ENCODE data around the gene GLOD4.

Gene GLOD4

DNA sequence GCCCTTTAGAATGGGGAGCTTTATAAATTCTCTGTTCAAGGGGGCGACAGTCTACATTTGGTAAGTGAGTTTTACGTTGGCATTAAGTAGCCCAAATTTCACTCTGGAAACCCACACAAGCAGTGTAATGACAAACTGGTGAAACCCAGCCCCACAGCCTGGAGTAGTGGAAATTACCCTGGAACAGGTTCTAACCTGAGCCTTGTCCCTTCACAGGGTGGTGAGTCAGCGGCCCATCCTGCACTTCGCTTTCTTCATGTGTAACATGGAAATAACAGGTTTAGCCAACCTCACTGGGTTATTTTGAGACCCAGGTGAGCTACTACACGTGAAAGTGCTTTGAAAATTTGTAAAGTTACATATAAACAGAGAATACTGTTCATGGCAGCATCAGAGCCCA is 53.2 kb downstream of the GLOD4 start:
- Histone ChIP-seq H3K27ac (replicated peaks) (no peak overlapping the region), H3K27me3 (ENCODE audit: insufficient read depth, poor library complexity, severe bottlenecking) (peaks cover 3% of the 10 kb centered on the region)
- TF ChIP-seq GABPA (IDR thresholded peaks at IDR 0.05; ENCODE audit: low read depth) (no peak), POLR2AphosphoS5 (IDR thresholded peaks at IDR 0.05; ENCODE audit: low read depth) (no peak), SPI1 (IDR thresholded peaks at IDR 0.05; ENCODE audit: borderline replicate concordance, low read depth) (no peak)
- TF ChIP-seq, protein P1, sequence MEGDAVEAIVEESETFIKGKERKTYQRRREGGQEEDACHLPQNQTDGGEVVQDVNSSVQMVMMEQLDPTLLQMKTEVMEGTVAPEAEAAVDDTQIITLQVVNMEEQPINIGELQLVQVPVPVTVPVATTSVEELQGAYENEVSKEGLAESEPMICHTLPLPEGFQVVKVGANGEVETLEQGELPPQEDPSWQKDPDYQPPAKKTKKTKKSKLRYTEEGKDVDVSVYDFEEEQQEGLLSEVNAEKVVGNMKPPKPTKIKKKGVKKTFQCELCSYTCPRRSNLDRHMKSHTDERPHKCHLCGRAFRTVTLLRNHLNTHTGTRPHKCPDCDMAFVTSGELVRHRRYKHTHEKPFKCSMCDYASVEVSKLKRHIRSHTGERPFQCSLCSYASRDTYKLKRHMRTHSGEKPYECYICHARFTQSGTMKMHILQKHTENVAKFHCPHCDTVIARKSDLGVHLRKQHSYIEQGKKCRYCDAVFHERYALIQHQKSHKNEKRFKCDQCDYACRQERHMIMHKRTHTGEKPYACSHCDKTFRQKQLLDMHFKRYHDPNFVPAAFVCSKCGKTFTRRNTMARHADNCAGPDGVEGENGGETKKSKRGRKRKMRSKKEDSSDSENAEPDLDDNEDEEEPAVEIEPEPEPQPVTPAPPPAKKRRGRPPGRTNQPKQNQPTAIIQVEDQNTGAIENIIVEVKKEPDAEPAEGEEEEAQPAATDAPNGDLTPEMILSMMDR (IDR thresholded peaks at IDR 0.05; ENCODE audit: insufficient read depth, low read length) = no peak
- TF ChIP-seq, protein P2, sequence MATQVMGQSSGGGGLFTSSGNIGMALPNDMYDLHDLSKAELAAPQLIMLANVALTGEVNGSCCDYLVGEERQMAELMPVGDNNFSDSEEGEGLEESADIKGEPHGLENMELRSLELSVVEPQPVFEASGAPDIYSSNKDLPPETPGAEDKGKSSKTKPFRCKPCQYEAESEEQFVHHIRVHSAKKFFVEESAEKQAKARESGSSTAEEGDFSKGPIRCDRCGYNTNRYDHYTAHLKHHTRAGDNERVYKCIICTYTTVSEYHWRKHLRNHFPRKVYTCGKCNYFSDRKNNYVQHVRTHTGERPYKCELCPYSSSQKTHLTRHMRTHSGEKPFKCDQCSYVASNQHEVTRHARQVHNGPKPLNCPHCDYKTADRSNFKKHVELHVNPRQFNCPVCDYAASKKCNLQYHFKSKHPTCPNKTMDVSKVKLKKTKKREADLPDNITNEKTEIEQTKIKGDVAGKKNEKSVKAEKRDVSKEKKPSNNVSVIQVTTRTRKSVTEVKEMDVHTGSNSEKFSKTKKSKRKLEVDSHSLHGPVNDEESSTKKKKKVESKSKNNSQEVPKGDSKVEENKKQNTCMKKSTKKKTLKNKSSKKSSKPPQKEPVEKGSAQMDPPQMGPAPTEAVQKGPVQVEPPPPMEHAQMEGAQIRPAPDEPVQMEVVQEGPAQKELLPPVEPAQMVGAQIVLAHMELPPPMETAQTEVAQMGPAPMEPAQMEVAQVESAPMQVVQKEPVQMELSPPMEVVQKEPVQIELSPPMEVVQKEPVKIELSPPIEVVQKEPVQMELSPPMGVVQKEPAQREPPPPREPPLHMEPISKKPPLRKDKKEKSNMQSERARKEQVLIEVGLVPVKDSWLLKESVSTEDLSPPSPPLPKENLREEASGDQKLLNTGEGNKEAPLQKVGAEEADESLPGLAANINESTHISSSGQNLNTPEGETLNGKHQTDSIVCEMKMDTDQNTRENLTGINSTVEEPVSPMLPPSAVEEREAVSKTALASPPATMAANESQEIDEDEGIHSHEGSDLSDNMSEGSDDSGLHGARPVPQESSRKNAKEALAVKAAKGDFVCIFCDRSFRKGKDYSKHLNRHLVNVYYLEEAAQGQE (IDR thresholded peaks at IDR 0.05; ENCODE audit: insufficient replicate concordance, low read depth) = no peak

GRCh38 chr17:726271-726919 is 55.7 kb downstream of the GLOD4 start:
- Histone ChIP-seq H3K4me3 (replicated peaks; ENCODE audit: insufficient read depth, low read length) (no peak overlapping the region), H3K27me3 (ENCODE audit: insufficient read depth, poor library complexity, severe bottlenecking) (no peaks in the 10 kb centered on the region), H3K27ac (replicated peaks) (no peak overlapping the region)
- TF ChIP-seq, protein P1 (IDR thresholded peaks at IDR 0.05; ENCODE audit: insufficient read depth, low read length) = no peak
- TF ChIP-seq, protein P2 (IDR thresholded peaks at IDR 0.05; ENCODE audit: insufficient replicate concordance, low read depth) = no peak
- TF ChIP-seq POLR2AphosphoS5 (IDR thresholded peaks at IDR 0.05; ENCODE audit: low read depth) (no peak), GABPA (IDR thresholded peaks at IDR 0.05; ENCODE audit: low read depth) (no peak), SPI1 (IDR thresholded peaks at IDR 0.05; ENCODE audit: borderline replicate concordance, low read depth) (no peak)
- DNase-seq (ENCODE audit: low read depth in 1 of 2, low spot score in 1 of 2) = no peak

More for the DNA sequence above, 53.2 kb downstream of the GLOD4 start:
- no peak for DNase-seq (ENCODE audit: low read depth in 1 of 2, low spot score in 1 of 2)
- H3K4me3 ChIP-seq (replicated peaks; ENCODE audit: insufficient read depth, low read length) = no peak overlapping the region

- no peak for DNase-seq (ENCODE audit: low read depth in 1 of 2, low spot score in 1 of 2)
- TF ChIP-seq POLR2AphosphoS5 (IDR thresholded peaks at IDR 0.05; ENCODE audit: low read depth) = no peak
- TF ChIP-seq, protein P2 (IDR thresholded peaks at IDR 0.05; ENCODE audit: insufficient replicate concordance, low read depth) = no peak
- no peak for TF ChIP-seq SPI1 (IDR thresholded peaks at IDR 0.05; ENCODE audit: borderline replicate concordance, low read depth)
- Histone ChIP-seq H3K27ac (replicated peaks) (no peak overlapping the region), H3K27me3 (ENCODE audit: insufficient read depth, poor library complexity, severe bottlenecking) (no peaks in the 10 kb centered on the region), H3K4me3 (replicated peaks; ENCODE audit: insufficient read depth, low read length) (no peak overlapping the region)
Measured at GRCh38 chr17:725746-726145, 56.3 kb downstream of the GLOD4 start.
